Cardiac muscle cell (in vitro differentiated cells and primary cell): ENCODE measurements around the gene TNKS1BP1. TPM values are rescaled to one million over a fixed set of nuclear protein-coding genes. Genes with fewer than 3 reads are reported as not detected.
A peak's percentile ranks its signal among the peaks of the same experiment; 100 is the strongest.

Experiments used
- DNase-seq, 2 donors: peaks; one replicate each; pipeline versions ENCODE4 v3.0.0 to v3.0.0-alpha.2; 2010 to 2017; ENCODE audit warnings: low read depth in 1 of 2, low spot score in 1 of 2
- H3K27ac ChIP-seq: fragments of 200-600 bp; sonication (generic); 2 replicates; pipeline ENCODE4 v1.5.1; 2016
- H3K27me3 ChIP-seq: fragments of 200-600 bp; sonication (generic); 2 replicates; pipeline ENCODE4 v1.6.0; 2016; ENCODE audit warnings: control low read depth
- H3K36me3 ChIP-seq: fragments of 200-600 bp; sonication (generic); 2 replicates; pipeline ENCODE4 v1.5.1; 2016; ENCODE audit warnings: control low read depth
- H3K4me1 ChIP-seq: fragments of 200-600 bp; sonication (generic); 2 replicates; pipeline ENCODE4 v1.8.1; 2017; ENCODE audit warnings: low read depth, mild to moderate bottlenecking, mixed run types
- H3K4me3 ChIP-seq: fragments of 200-600 bp; sonication (generic); 2 replicates; pipeline ENCODE4 v1.5.1; 2016; ENCODE audit warnings: mild to moderate bottlenecking
- H3K9me3 ChIP-seq: fragments of 200-600 bp; sonication (generic); 2 replicates; pipeline ENCODE4 v1.5.1; 2017; ENCODE audit warnings: low read depth, mild to moderate bottlenecking, control low read depth
- polyA plus RNA-seq: library from polyadenylated mRNA; unstranded; fragments of >200 nt; fragmentation: Nextera tagmentation; extraction: Ambion mirVana; gene quantifications from 2 replicates; pipeline ENCODE4 v1.2.1, GENCODE V29; 2016
- total RNA-seq: library from RNA; depleted of rRNA; stranded (reverse); fragments of >200 nt; gene quantifications from 2 replicates; pipeline ENCODE4 v1.2.3, GENCODE V29; 2016
- TF ChIP-seq, protein P1 (sequence below): IDR thresholded peaks from 2 replicates; pipeline ENCODE4 v1.5.1; 2012; ENCODE audit warnings: low read depth, mild to moderate bottlenecking, low read length

The TNKS1BP1 gene
- total and polyA plus RNA-seq, 2 experiments from 2014 or later: 62.1 to 69.1 TPM

DNA sequence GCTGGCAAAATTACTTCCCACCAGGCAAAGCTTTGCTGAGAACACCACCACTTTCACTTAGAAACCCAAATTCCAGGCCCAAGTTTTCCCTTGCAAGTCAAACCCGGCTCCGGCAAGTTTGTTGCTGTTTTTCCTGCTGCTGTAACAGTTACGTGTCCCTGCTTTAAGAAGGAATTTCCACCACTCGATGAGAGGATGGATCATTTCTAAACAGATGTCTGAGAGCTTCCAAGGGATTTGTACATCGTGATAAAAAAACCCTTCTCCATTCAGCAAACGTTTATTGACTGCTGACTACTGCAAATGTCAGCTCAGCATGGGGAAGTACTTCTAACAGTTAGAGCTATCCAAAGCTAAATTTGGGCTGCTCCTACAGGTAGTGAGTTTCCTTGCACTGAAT lies 33.1 kb upstream of the TNKS1BP1 start:
- H3K4me1 ChIP-seq: peaks cover 18% of the 10 kb centered on the region
- no peaks in the 10 kb centered on the region for H3K36me3 ChIP-seq
- no peak overlapping the region for H3K27ac ChIP-seq
- TF ChIP-seq, protein P1, sequence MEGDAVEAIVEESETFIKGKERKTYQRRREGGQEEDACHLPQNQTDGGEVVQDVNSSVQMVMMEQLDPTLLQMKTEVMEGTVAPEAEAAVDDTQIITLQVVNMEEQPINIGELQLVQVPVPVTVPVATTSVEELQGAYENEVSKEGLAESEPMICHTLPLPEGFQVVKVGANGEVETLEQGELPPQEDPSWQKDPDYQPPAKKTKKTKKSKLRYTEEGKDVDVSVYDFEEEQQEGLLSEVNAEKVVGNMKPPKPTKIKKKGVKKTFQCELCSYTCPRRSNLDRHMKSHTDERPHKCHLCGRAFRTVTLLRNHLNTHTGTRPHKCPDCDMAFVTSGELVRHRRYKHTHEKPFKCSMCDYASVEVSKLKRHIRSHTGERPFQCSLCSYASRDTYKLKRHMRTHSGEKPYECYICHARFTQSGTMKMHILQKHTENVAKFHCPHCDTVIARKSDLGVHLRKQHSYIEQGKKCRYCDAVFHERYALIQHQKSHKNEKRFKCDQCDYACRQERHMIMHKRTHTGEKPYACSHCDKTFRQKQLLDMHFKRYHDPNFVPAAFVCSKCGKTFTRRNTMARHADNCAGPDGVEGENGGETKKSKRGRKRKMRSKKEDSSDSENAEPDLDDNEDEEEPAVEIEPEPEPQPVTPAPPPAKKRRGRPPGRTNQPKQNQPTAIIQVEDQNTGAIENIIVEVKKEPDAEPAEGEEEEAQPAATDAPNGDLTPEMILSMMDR: no peak
- DNase-seq: peak in 1 of 2 donors; percentile 26
- no peaks in the 10 kb centered on the region for H3K27me3 ChIP-seq
- no peak overlapping the region for H3K4me3 ChIP-seq
- no peaks in the 10 kb centered on the region for H3K9me3 ChIP-seq

DNA sequence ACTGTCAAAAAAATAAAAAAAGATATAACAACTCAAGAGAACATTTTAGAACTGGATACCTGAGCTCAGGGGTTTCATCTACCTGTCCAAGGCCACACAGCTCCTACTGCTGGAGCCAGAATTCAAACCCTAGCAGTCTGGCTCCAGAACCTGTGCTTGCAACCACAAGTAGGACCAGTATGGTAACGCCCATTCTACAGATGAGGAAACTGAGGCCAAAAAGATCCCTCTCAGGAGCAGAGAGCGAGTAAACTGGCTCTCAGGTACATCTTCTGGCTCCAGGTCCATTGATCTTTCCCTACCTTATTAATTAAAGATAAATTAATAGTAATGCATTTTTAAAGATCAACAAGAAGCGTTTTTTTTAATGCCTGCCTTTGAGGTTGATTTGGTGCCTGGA lies 32.6 kb upstream of the TNKS1BP1 start:
- Histone ChIP-seq H3K27ac (no peak overlapping the region), H3K4me1 (peaks cover 18% of the 10 kb centered on the region)

GRCh38 chr11:57356268-57356667 lies 31.5 kb upstream of the TNKS1BP1 start:
- TF ChIP-seq, protein P1: no peak
- no peak overlapping the region for H3K27ac ChIP-seq
- no peak for DNase-seq
- no peaks in the 10 kb centered on the region for H3K27me3 ChIP-seq
- peaks cover 18% of the 10 kb centered on the region for H3K4me1 ChIP-seq
- no peak overlapping the region for H3K4me3 ChIP-seq
- H3K9me3 ChIP-seq: no peaks in the 10 kb centered on the region
- H3K36me3 ChIP-seq: no peaks in the 10 kb centered on the region

More for the DNA sequence above, 32.6 kb upstream of the TNKS1BP1 start:
- no peak overlapping the region for H3K4me3 ChIP-seq
- no peaks in the 10 kb centered on the region for H3K27me3 ChIP-seq
- TF ChIP-seq, protein P1: no peak
- H3K9me3 ChIP-seq: no peaks in the 10 kb centered on the region
- no peak for DNase-seq
- H3K36me3 ChIP-seq: no peaks in the 10 kb centered on the region

GRCh38 chr11:57354699-57355098 lies 29.9 kb upstream of the TNKS1BP1 start:
- TF ChIP-seq, protein P1: no peak
- Histone ChIP-seq H3K36me3 (no peaks in the 10 kb centered on the region), H3K27me3 (no peaks in the 10 kb centered on the region), H3K4me1 (peaks cover 18% of the 10 kb centered on the region), H3K27ac (peak overlapping the region; percentile 77), H3K4me3 (no peak overlapping the region), H3K9me3 (no peaks in the 10 kb centered on the region)
- DNase-seq: no peak

GRCh38 chr11:57353852-57354251 lies 29.1 kb upstream of the TNKS1BP1 start:
- peak overlapping the region; percentile 77 for H3K27ac ChIP-seq
- no peak for DNase-seq
- no peaks in the 10 kb centered on the region for H3K9me3 ChIP-seq
- H3K27me3 ChIP-seq: no peaks in the 10 kb centered on the region
- TF ChIP-seq, protein P1: no peak
- no peak overlapping the region for H3K4me3 ChIP-seq
- peaks cover 18% of the 10 kb centered on the region for H3K4me1 ChIP-seq
- H3K36me3 ChIP-seq: no peaks in the 10 kb centered on the region

DNA sequence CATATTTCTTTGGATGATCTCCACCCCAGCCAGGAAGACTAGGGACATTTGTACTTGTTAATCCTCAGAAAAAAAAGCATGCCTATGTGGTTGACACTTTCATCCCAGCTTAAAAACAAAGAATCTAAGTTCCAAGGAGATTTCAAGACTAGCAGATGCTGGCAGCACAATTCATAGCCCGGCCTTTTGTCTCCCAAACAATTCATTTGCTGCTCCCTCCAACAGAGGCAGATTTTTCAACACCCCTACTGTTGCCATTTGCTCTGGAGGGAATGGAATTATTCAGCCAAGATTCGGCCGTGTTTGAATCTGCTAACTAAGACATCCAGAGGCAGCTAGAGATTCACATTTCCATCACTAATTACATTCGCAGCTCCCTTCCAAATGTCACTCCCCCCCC lies 28.7 kb upstream of the TNKS1BP1 start:
- Histone ChIP-seq H3K27me3 (no peaks in the 10 kb centered on the region), H3K36me3 (no peaks in the 10 kb centered on the region), H3K9me3 (no peaks in the 10 kb centered on the region), H3K27ac (no peak overlapping the region), H3K4me1 (peaks cover 18% of the 10 kb centered on the region), H3K4me3 (no peak overlapping the region)
- no peak for DNase-seq
- TF ChIP-seq, protein P1: no peak
